ENCODE data around the gene BRAT1.

The BRAT1 gene

DNA sequence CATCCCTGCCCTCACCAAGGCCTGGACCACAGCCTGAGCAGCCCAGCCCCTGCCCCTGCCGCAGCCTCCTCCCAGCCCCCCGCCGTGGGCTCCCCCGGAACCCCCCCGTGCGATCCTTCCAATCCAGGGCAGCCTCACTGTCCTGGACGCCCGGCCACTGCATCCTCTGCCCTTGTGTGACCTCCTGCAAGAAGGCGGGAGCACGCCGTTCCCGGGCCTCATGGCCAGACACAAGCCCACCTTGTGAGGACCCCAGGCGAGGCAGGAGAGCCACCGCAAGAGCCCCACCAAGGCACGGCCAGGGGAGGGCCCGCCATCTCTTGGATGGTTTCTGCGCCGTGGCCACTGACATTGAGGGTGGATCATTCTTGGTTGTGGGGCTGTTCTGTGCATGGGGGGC lies 43.6 kb downstream of the BRAT1 start:
- Histone ChIP-seq H3K9me3 (ENCODE audit: control insufficient read depth, insufficient read depth, low read length) (no peaks in the 10 kb centered on the region), H3F3A (ENCODE audit: control insufficient read depth, insufficient read depth) (peaks cover 8% of the 10 kb centered on the region), H3K27ac (ENCODE audit: low read depth, low read length) (peak overlapping the region; percentile 56), H3K27me3 (ENCODE audit: control insufficient read depth, low read length) (peaks cover 10% of the 10 kb centered on the region), H3K36me3 (ENCODE audit: control insufficient read depth, low read length) (no peaks in the 10 kb centered on the region), H3K4me3 (ENCODE audit: low read length) (peak overlapping the region; percentile 69), H3K79me2 (ENCODE audit: control insufficient read depth, low read length) (no peaks in the 10 kb centered on the region), H3K4me2 (ENCODE audit: low read length) (peak overlapping the region; percentile 93), H3K9me2 (replicated peaks; ENCODE audit: control insufficient read depth, low read length) (no peaks in the 10 kb centered on the region), H4K20me1 (ENCODE audit: control insufficient read depth, insufficient read depth, low read depth, low read length) (no peaks in the 10 kb centered on the region), H3K4me1 (ENCODE audit: control insufficient read depth, low read length) (peaks cover 58% of the 10 kb centered on the region)
- TF ChIP-seq EZH2phosphoT487 (IDR thresholded peaks at IDR 0.05; ENCODE audit: borderline replicate concordance, low read length) = no peak
- TF ChIP-seq, protein P1, sequence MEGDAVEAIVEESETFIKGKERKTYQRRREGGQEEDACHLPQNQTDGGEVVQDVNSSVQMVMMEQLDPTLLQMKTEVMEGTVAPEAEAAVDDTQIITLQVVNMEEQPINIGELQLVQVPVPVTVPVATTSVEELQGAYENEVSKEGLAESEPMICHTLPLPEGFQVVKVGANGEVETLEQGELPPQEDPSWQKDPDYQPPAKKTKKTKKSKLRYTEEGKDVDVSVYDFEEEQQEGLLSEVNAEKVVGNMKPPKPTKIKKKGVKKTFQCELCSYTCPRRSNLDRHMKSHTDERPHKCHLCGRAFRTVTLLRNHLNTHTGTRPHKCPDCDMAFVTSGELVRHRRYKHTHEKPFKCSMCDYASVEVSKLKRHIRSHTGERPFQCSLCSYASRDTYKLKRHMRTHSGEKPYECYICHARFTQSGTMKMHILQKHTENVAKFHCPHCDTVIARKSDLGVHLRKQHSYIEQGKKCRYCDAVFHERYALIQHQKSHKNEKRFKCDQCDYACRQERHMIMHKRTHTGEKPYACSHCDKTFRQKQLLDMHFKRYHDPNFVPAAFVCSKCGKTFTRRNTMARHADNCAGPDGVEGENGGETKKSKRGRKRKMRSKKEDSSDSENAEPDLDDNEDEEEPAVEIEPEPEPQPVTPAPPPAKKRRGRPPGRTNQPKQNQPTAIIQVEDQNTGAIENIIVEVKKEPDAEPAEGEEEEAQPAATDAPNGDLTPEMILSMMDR (IDR thresholded peaks at IDR 0.05; ENCODE audit: low read depth, low read length, poor library complexity, severe bottlenecking) = no peak

DNA sequence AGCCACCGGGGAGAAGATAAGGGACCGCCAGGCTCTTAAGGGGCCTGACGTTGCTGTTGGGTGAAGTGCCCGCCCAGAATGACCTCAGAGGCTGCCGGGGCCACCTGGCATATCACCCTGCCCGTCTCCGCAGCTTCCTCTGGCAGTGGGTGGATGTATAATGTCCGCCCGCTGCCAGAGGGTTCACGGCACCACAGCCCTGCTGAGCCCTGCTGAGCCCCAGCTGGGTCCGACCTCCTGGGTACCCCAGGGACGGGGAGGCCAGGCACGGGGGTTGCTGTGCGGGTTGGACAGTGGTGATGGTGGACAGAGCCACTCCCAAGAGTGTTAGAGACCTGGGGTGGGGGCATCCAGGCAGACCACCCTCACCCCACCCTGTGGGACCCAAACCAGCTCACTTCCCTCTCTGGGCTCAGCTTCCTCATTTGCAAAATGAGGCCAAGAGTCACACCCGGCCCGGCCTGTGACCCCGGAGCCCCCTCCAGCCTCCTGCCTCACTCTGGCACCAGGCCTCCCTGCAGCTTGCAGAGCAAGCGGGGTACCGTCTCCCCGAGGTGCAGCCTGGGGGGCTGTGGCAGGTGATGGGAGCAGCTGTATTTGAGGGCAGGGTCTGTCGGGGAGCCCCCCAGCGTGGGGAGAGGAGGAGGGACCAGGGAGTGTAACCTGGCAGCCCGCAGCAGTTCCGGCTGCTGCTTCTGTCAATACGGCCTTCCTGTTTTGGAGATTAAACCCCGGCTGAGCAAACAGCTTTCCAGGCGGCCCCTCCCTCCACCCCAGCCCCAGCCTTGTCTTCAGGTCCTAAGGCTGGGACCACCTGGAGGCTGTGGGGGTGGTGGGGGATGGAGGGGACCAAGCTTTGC lies 44.2 kb downstream of the BRAT1 start:
- H4K20me1 ChIP-seq (ENCODE audit: control insufficient read depth, insufficient read depth, low read depth, low read length) = no peaks in the 10 kb centered on the region
- no peaks in the 10 kb centered on the region for H3K9me3 ChIP-seq (ENCODE audit: control insufficient read depth, insufficient read depth, low read length)
- peaks cover 8% of the 10 kb centered on the region for H3F3A ChIP-seq (ENCODE audit: control insufficient read depth, insufficient read depth)
- no peaks in the 10 kb centered on the region for H3K36me3 ChIP-seq (ENCODE audit: control insufficient read depth, low read length)
- H3K4me3 ChIP-seq (ENCODE audit: low read length) = peak overlapping the region; percentile 69
- TF ChIP-seq, protein P1 (IDR thresholded peaks at IDR 0.05; ENCODE audit: low read depth, low read length, poor library complexity, severe bottlenecking) = no peak
- no peak for TF ChIP-seq EZH2phosphoT487 (IDR thresholded peaks at IDR 0.05; ENCODE audit: borderline replicate concordance, low read length)
- peak overlapping the region; percentile 56 for H3K27ac ChIP-seq (ENCODE audit: low read depth, low read length)
- peak overlapping the region; percentile 93 for H3K4me2 ChIP-seq (ENCODE audit: low read length)
- peaks cover 10% of the 10 kb centered on the region for H3K27me3 ChIP-seq (ENCODE audit: control insufficient read depth, low read length)
- peaks cover 58% of the 10 kb centered on the region for H3K4me1 ChIP-seq (ENCODE audit: control insufficient read depth, low read length)
- H3K79me2 ChIP-seq (ENCODE audit: control insufficient read depth, low read length) = no peaks in the 10 kb centered on the region
- H3K9me2 ChIP-seq (replicated peaks; ENCODE audit: control insufficient read depth, low read length) = no peaks in the 10 kb centered on the region

DNA sequence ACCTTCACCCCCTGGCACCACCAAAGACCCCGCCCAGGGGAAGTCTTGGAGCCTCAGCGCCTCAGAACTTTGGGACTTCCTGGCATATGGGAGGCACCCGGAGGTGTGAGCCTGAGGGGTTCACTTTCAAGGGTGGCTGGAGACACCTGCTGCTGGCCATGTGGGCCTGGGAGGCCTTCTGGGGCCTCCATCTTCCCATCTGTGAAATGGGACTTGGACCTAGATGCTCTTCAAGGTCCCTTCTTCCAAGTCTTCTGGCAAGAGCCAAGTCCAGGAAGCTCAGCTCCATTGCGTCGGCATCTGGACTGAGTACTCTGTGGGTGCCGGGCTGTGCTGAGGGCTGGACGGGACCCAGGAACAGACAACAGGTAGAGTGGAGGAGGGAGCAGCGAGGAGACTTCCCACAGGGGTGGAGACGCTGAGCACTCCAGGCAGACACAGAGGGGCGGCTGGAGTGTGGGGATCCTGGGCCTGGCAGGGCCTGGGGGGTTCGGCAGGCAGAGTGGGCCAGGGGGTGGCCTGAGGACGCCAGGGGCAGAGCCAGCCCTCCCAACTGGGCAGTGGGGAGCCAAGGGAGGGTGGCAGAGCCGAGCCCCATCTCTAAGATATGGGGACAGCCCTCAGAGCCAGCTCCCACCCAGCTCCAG lies 45.1 kb downstream of the BRAT1 start:
- Histone ChIP-seq H4K20me1 (ENCODE audit: control insufficient read depth, insufficient read depth, low read depth, low read length) (no peaks in the 10 kb centered on the region), H3K9me2 (replicated peaks; ENCODE audit: control insufficient read depth, low read length) (no peaks in the 10 kb centered on the region), H3F3A (ENCODE audit: control insufficient read depth, insufficient read depth) (peaks cover 8% of the 10 kb centered on the region), H3K9me3 (ENCODE audit: control insufficient read depth, insufficient read depth, low read length) (no peaks in the 10 kb centered on the region), H3K4me3 (ENCODE audit: low read length) (no peak overlapping the region), H3K27ac (ENCODE audit: low read depth, low read length) (no peak overlapping the region), H3K27me3 (ENCODE audit: control insufficient read depth, low read length) (peaks cover 10% of the 10 kb centered on the region), H3K79me2 (ENCODE audit: control insufficient read depth, low read length) (no peaks in the 10 kb centered on the region), H3K4me2 (ENCODE audit: low read length) (peak overlapping the region; percentile 93), H3K36me3 (ENCODE audit: control insufficient read depth, low read length) (no peaks in the 10 kb centered on the region), H3K4me1 (ENCODE audit: control insufficient read depth, low read length) (peaks cover 58% of the 10 kb centered on the region)
- TF ChIP-seq, protein P1 (IDR thresholded peaks at IDR 0.05; ENCODE audit: low read depth, low read length, poor library complexity, severe bottlenecking) = no peak
- TF ChIP-seq EZH2phosphoT487 (IDR thresholded peaks at IDR 0.05; ENCODE audit: borderline replicate concordance, low read length) = no peak

Measured in DOHH2 (cell line).